GM12864 (cell line): ENCODE results near the gene C10orf88.

Source experiments
- DNase-seq: peaks from one replicate; pipeline ENCODE4 v3.0.0-alpha.2; 2011; ENCODE audit warnings: low read depth
- H3K4me3 ChIP-seq: 2 replicates; pipeline ENCODE4 v1.5.1; 2011; ENCODE audit warnings: mild to moderate bottlenecking, low read depth, low read length, control low read depth
- CTCF ChIP-seq: IDR thresholded peaks from 2 replicates; pipeline ENCODE4 v1.5.1; 2011; ENCODE audit warnings: low read depth, mild to moderate bottlenecking, moderate library complexity, low read length, control low read depth, inconsistent platforms; ENCODE audit errors: missing control alignments

C10orf88 gene

GRCh38 chr10:122894261-122894944 is 59.6 kb downstream of the C10orf88 start:
- no peak overlapping the region for H3K4me3 ChIP-seq
- no peak for DNase-seq
- TF ChIP-seq CTCF, result no peak

GRCh38 chr10:122884166-122884565 is 69.9 kb downstream of the C10orf88 start:
- DNase-seq, result no peak
- no peak overlapping the region for H3K4me3 ChIP-seq

GRCh38 chr10:122882766-122883165 is 71.3 kb downstream of the C10orf88 start:
- DNase-seq, result no peak
- no peak overlapping the region for H3K4me3 ChIP-seq
- no peak for TF ChIP-seq CTCF

More at GRCh38 chr10:122884166-122884565, 69.9 kb downstream of the C10orf88 start:
- TF ChIP-seq CTCF, result no peak
